Fibroblast of gingiva (primary cell): Measurements from ENCODE around the gene MRPL4.

ENCODE experiments used
- DNase-seq: peaks from one replicate; pipeline ENCODE4 v3.0.0-alpha.2; 2011; ENCODE audit warnings: low read depth

Gene MRPL4

DNA sequence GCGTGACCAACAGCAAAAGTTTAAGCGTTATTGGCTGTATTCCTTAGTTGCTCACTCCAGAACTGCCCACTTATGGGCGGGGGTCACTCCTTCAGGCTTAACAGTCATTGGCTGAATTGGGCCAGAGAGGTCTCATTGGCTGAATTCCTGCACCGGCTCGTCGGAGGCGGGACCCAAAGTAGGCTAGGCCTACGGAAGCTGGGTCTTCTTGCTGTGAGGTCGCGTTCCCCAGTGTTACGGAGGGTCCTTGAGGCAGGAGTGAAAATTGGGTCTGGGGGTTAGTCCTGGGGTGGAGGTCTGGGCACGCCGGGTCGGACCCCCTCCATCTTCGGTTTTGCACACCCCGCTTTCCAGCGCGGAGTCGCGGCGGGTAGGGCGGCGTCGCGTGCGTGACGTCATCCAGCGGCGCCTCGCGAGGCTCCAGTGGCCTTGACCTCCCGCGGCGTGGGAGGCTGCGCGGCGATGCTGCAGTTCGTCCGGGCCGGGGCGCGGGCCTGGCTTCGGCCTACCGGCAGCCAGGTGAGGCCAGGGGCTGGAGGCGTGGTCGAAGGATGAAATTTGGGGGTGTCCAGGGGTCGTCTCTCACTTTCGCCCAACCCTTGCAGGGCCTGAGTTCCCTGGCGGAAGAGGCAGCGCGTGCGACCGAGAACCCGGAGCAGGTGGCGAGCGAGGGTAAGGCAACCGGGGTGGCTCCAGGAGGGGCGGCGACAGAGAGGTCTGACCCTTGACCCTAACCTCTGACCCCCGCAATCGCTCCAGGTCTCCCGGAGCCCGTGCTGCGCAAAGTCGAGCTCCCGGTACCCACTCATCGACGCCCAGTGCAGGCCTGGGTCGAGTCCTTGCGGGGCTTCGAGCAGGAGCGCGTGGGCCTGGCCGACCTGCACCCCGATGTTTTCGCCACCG is at the start of gene MRPL4:
Gene MRPL4, plus strand, starts transcription at position 423 of the 903 bp plus-strand sequence. Its CDS starts 40 bp downstream, at position 463.
- peak; percentile 98 for DNase-seq

DNA sequence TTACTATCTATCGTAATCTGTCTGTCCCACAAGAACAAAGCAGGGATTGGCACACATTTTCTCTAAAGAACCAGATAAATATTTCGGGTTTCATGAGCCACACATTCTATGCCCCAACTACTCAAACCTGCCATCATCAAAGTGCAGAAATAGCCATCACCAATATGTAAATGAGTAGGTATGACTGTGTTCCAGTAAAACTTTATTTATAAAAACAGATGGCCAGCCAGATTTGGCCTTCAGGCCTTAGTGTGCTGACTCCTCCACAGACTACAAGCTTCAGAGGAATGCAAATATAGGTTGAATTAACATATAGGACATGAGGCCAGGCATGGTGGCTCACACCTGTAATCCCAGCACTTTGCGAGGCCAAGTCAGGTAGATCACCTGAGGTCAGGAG is 48.3 kb upstream of the MRPL4 start:
- DNase-seq, result no peak

DNA sequence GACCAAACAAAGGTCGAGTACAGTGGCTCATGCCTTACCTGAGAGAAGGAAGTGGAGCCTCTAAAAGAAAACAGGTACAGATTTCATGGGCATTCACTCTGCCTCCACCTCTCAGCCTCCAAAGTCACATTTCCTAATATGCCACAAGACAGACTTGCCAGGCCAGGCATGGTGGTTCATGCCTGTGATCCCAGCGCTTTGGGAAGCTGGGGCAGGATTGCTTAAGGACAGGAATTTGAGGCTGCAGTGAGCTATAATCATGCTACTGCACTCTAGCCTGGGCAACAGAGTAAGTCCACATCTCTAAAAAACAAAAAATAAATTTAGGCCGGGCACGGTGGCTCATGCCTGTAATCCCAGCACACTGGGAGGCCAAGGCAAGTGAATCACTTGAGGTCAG is 46.4 kb upstream of the MRPL4 start:
- DNase-seq, result peak; percentile 12

DNA sequence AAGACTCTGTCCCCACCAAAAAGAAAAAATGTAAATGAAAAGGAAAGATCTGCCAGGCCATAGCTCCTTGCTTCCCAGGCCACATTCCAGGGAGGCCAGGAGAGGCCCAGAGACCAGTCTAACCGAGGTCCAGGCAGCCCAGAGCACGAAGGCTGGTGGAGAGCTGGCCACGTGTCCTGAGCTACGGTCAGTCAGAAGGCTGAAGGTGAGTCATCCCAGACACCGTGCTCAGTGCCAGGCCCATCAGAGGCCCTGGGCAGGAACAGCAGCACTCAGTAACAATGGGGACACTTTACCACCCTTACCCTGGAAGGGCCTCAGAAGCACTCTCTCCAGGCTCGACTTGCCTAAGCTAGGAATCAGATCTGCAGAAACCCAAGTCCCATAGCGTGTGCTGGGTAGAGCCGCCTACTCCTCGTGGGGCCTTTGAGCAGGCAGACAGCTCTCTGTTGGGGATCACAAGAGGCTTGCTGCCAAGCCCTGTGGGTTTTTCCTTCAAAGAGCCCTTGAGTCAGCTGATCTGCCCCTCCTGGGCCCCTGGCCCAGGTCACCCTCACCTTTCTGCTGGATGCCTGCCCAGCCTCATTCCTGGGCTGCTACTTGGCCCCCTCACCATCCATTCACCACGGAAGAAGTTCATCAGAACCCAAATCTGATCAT is 45.7 kb upstream of the MRPL4 start:
- DNase-seq, result peak; percentile 11

DNA sequence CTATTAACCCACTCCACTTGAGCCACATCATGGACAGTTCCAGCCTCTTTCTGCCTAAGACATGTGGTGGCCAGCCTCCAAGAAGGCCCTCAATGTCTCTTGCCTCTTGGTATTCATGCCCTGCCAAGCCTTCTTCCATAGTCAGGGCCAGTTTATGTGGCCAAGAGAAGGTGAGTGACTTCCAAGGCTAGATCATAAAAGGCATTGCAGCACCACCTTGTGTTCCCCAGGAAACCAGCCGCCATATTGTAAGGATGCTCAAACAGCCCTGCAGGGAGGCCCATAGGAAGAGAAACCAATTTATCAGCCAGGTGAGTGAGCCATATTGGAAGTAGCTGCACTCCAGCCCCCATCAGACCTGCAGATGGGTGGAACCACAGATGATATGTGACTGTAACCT is 45.0 kb upstream of the MRPL4 start:
- no peak for DNase-seq

DNA sequence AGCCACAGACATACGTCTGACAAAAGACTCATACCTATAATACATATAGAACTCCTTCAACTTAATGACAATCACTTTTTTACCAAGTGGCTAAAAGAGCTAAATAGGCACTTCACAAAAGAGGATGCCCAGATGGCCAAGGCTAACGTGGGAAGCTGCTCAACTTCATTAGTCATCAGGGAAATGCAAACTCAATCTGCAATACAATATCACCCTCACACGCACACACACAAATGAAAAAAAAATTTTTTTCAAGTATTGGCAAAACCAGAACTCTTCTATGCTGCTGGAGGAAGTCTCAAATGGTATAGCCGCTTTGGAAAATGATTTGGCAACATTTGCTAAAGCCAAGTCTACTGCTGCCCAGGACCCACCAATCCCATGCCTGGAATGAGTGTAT is 42.7 kb upstream of the MRPL4 start:
- peak; percentile 70 for DNase-seq

DNA sequence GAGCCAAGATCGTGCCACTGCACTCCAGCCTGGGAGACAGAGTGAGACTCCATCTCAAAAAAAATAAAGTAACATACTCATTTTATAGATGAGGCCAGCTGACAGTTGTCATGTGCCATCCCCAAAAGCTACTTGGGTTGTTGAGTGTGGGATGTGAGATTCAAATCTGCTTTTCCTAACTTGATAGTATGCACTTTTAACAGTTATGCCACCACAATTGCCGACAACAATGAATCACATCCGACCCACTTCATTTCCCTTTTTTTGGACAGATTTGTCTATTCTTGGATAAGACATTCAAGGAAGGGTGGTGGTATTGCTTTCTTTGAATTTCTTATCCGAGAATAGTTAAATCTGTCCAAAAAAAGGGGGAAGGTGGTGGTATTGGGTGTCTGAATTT is 41.0 kb upstream of the MRPL4 start:
- DNase-seq, result no peak

DNA sequence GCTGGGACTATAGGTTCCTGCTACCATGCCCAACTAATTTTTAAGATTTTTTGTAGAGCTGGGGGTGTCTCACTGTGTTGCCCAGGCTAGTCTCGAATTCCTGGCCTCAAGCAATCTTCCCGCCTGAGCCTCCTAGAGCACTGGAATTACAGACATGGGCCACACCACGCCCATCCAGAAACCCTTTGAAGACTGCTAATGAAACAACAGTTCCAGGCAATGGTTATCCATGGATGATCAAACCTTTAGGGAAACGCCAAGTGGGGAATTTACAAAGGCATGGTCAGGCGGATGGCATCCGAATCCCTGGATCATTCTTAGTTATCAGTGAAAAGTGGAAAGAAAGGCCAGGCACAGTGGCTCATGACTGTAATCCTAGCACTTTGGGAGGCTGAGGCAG is 40.3 kb upstream of the MRPL4 start:
- no peak for DNase-seq

DNA sequence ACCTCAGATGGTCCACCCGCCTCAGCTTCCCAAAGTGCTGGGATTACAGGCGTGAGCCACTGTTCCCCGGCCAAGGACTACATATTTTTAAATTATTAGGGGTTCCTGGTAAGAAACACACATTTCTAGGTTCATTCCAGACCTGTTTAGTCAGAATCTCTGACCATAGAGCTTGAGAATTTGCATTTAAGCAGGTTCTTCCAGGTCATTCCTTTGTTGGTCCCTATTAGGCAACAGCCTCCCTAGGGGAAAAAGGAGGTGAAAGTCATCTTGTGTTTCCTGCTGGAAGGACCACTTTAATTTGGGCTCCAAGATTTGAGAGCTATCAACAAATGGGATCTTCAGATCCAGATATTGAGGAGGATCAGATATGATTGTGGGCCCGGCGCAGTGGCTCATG is 37.2 kb upstream of the MRPL4 start:
- peak; percentile 35 for DNase-seq

DNA sequence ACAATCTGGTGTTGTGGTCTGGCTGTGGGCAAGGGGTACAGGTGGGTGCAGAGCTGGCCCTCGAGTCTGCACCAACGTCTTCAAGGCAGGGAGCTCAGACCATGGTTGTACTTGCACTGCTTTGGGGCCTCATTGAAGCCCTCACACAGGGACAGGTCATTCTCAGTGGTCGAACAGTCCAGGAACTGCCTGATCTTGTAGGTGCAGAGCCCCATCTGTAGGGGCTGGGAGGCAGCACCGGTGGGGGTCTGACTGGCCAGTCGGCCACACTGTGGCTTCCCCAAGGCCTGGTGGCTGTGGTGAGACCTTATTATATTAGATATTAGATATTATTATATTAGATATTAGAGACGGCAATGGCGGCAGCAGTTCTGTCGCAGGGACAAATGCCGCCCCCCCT is 34.9 kb upstream of the MRPL4 start:
- no peak for DNase-seq

DNA sequence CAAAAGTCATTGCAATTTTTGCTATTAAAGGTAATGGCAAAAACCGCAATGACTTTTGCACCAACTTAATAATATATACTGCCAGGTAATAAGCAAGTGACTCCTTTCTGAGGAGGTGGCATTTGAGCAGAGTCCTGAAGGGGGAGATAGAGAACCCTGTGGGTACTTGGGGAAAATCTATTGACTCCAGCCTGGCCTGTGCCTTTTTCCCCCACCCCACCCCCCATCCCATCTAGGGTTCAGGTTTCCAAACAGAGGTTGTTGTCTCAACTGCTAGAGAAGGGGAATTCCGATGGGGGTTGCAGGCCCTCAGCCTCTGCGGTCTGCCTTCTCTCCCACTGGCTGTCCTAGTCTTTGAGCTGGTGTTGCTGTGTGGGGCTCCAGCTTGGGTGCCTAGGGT is 32.3 kb upstream of the MRPL4 start:
- peak; percentile 25 for DNase-seq

DNA sequence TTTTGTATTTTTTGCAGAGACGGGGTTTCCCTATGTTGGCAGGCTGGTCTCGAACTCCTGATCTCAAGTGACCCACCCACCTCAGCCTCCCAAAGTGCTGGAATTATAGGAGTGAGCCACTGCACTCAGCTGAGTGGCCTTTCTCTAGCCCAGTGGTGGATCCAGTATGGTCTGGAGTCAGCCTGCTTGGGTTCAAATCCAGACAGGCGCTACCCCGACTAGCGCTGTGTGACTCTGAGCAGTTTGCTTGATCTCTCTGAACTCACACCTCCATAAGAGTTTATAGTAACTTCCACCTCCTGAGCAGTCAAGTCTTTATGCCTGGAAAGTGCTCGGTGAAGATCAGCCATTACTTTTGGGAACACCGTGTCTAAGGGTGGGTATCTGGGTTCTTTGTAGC is 31.3 kb upstream of the MRPL4 start:
- no peak for DNase-seq

DNA sequence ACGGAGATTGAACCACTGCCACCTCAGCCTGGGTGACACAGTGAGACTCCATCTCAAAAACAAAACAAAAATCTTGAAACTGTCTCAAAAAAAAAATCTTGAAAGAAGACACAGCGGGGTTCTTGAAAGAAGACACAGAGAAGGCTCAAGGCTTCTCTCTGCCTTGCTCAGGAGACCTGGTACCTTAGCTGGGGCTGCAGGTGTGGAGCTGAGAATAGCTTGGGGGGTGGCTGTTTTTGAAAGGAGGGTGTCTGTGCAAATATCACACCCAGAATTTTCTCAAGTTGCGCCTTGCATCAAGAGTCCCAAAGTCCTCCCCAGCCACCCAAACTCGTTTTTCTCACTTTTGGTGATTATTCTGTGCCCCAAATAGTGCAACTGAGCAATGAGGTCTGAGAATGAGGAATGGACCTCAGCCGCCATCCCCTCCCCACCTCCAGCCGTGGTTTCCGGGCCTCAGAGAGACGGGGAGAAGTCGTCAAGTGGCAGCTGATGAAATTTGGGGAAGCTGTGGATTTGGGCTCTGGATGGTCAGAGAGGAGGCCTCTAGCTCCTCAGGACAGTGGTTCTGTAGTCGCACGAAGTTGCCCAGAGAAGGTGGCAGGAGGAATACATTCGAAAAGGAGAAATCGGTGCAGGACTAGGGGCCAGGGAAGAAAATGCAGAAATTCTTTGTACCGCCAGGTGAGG is 29.7 kb upstream of the MRPL4 start:
- no peak for DNase-seq

DNA sequence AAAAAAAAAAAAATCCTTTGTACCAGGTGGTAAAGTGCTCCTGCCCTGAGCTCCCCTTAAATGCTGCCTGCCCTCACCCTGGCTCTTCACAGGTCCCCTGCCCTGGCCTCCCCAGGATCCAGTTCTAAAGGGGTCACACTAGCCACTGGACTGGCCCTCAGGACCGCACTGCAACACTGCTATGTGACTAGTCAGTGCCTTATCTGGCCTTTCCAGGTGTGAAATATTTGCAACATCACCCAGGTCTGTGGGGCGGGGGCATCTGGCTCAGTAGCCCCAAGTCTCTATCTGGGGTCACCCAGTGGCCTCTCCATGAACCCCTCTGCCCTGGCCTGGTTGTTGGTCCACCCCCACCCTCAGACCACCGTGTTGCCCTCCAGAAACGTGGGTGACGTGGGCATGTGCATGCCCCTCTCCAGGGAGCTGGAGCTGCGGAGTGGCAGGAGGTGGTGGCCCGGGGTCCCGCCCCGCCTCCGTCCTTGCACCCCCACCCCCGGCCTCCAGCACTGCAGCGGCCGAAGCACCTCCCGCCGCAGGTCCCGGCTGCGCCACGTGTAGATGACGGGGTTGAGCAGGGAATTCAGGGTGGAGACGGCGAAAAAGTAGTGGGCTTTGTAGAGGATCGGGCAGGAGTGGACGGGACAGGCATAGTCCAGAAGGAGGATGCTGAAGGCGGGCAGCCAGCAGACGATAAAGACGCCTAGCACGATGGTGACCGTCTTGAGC is 28.4 kb upstream of the MRPL4 start:
- DNase-seq, result no peak

DNA sequence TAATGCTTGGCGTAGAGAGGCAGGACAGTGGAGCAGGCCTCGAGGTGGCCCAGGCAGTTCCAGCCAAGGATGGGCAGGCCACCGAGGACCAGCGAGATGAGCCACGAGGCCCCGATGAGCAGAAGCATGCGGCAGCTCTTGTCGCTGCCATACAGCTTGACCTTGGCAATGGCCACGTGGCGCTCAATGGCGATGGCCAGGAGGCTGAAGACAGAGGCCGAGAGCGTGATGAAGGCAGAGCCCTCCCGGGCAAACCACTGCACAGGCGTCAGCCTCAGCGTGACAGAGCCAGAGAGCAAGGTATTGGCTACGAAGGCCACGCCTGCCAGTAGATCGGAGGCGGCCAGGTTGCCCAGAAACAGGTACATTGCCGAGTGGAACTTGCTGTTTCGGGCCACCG is 27.7 kb upstream of the MRPL4 start:
- no peak for DNase-seq

DNA sequence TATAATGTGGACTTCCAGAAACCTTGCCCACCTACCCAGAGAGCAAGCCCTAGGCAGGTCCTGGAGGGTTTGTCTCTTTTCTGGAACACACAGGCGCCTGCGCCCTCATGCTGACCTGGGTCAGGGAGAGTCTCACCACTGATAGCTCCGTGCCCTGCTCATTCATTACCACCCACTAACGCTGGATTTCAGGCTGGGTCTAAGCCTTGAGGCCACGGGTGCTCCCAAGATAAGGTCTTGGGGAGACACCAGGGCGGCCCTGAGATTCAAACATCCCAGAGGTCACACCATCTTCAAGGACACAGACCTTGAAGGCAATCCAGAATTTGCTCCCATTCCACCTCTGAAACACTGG is 26.0 kb upstream of the MRPL4 start:
- DNase-seq, result no peak

DNA sequence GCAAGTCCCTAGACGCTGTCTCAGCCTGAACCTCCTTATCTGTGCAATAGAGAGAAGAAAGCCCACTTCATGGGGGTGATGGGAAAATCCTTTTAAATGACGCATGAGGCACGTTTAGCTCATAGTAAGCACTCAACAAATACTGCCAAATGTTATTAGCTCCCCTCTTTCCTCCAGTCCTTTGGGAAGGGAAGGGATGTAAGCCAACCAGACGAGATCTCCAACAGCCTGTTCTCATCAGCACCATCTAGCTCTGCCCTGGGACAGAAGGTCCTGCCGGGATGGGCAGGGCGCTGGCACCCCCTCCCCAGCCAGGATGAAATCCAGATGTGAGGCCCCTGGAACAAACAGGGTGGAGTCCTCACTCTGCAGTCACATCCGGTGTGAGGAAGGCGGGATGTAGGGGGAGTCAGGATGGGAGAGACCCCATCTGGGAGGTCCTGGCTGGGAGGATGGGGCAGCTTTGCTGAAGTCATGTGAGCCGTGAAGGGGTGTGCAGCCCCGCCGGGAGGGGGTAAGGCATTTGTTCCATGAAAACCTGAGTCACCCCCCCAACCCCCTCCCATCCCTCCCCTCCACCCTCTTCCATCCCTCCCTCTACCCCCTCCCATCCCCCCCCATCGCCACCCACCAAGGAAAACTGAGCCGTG is 25.5 kb upstream of the MRPL4 start:
- peak; percentile 96 for DNase-seq

DNA sequence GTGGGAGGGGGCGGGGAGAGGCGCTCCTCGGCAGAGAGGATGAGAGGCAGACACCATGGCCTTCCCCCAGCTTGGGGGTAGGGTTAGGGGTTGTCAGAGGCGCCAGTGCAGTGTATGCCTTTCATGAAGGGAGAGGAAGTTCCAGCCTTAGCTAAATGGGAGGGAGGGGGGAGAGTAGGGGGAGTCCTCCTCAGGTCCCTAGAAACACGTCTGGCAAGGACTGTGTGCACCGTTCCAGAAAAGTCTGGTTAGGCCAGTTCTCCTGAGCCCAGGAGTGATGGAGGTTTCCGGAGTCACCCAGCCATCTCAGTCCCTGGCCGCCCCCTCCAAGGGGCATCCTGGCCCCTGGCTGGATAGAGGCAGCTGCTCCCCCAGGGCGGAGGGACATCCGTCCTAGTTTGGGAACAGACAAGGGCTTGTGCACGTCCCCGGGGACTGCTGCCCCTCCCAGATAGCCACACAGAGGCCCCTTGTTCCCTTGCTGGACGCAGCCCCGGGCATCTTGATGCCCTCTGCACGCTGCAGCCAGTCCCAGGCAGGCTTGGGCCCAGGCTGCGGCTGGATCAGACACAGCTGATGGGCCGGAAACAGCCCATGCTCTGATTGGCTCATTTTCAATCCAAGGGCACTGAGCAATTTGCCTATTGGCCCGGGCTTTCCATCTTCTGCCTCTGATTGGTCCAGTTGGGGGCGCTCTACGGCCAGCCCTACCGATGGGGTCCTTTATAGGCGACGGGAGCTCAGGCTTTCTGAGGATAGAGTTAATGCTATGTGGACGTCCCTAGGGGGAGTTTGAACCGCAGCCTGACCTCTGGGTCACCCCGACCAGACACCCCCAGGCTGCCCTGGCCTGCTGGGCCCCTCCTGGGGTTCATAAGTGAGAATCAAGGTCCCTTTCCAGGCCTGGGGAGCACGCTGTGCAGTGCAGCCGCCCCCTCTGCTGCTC is 24.7 kb upstream of the MRPL4 start:
- DNase-seq, result peak; percentile 45

DNA sequence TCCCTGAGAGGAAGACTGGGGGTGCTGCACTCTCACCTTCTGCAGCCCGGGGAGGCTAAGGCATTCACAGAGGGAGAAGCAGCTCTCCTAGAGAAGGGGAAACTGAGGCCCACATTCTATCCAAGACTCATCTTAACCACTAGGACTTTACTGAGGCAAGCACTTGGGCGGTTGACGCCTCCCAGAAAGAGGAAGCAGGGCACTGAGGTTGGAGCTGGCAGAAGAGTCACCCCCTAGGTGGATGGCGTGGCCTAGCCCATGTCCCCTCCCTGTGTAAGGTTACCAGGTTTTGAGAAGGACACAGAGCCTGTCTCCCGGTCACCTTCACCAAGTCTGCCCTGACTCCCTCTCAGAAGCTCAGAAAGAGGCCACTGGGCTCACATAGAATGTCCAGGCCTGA is 23.6 kb upstream of the MRPL4 start:
- no peak for DNase-seq

DNA sequence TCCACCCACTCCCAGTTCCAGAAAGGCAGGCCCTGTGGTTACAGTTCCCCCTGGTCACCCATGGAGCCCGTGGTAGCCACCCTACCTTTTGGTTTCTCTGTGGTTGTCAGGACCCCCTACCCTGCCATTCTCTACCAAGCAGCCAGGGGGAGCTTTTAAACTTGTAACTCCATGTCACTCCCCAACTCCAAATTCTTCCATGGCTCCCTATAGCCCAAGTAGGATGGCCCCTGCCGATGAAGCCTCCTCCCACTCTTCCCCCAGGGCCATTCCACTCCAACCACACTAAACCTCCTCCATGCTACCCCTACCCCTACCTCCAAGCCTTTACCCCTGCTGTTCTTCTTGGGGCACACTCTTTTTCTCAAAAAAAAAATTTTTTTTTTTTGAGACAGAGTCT is 23.1 kb upstream of the MRPL4 start:
- peak; percentile 34 for DNase-seq
